ENCODE data around the gene SLAMF8.

DNA sequence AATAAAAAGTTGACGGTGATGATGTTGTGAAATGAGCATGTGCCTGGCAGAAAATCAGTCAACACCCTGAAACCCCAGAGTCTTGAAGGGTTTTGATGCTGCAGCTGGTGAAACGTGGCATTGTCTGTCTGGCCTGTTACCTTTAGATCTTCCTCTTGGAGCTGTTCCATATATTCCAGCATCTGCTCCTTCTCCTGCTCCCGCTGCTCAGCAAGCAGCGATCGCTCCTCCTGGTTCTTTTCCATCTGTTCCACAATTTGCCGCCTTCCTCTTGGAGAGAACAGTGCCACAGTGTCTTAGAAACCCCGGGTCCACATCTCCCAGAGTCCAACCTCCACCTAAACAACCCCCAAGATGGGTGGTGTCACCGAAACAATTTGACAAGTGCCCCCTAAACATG, 57.6 kb downstream of the SLAMF8 start:
- no peak for TF ChIP-seq POLR2A (IDR thresholded peaks at IDR 0.05)
- no peak for TF ChIP-seq CTCF (IDR thresholded peaks at IDR 0.05)
